Neural progenitor cell (in vitro differentiated cells): ENCODE results near the gene THRAP3.

ENCODE experiments used
- CTCF ChIP-seq: fragments of 200-600 bp; sonication (generic); IDR thresholded peaks from 2 replicates; pipeline ENCODE4 v1.5.1; 2017; ENCODE audit warnings: antibody characterized with exemption, mild to moderate bottlenecking
- EZH2 ChIP-seq: fragments of 200-600 bp; sonication (generic); IDR thresholded peaks from 2 replicates; pipeline ENCODE4 v1.6.1; 2017; ENCODE audit warnings: antibody characterized with exemption, mild to moderate bottlenecking, moderate library complexity

GRCh38 chr1:36287595-36287994 lies 63.4 kb downstream of the THRAP3 start:
- no peak for TF ChIP-seq CTCF
- no peak for TF ChIP-seq EZH2
